Fibroblast of peridontal ligament (primary cell): Measurements from ENCODE around the gene AKAP9.
A peak's percentile ranks its signal among the peaks of the same experiment; 100 is the strongest.
"Not testable (repeated sequence)": the region's sequence is repeated elsewhere in the genome, so short reads cannot be mapped to it uniquely, and the experiment has no call there.

Source experiments
- DNase-seq: peaks from one replicate; pipeline ENCODE4 v3.0.0-alpha.2; 2010; ENCODE audit errors: extremely low read depth

AKAP9 gene

GRCh38 chr7:92064438-92065029, 123.9 kb downstream of the AKAP9 start:
- DNase-seq, result no peak

GRCh38 chr7:92071032-92071431, 130.4 kb downstream of the AKAP9 start:
- no peak for DNase-seq

- no peak for DNase-seq
These were observed 131.5 kb downstream of the AKAP9 start for GRCh38 chr7:92072121-92072520.

GRCh38 chr7:92072708-92073107, 132.0 kb downstream of the AKAP9 start:
- no peak for DNase-seq

GRCh38 chr7:92075455-92076158, 134.9 kb downstream of the AKAP9 start:
- DNase-seq, result no peak

GRCh38 chr7:92076509-92076908, 135.8 kb downstream of the AKAP9 start:
- no peak for DNase-seq

- DNase-seq, result not testable (repeated sequence)
These were observed 143.3 kb downstream of the AKAP9 start for GRCh38 chr7:92083922-92084321.

- no peak for DNase-seq
These were observed 147.6 kb downstream of the AKAP9 start for GRCh38 chr7:92088266-92088665.

- no peak for DNase-seq
These were observed 151.5 kb downstream of the AKAP9 start for GRCh38 chr7:92092210-92092609.

GRCh38 chr7:92095380-92095779, 154.7 kb downstream of the AKAP9 start:
- no peak for DNase-seq

- DNase-seq, result no peak
These were observed 159.9 kb downstream of the AKAP9 start for GRCh38 chr7:92100534-92100933.

GRCh38 chr7:92102862-92103261, 162.2 kb downstream of the AKAP9 start:
- DNase-seq, result peak; percentile 76

- no peak for DNase-seq
These were observed 168.2 kb downstream of the AKAP9 start for GRCh38 chr7:92108821-92109220.

- DNase-seq, result no peak
These were observed 170.2 kb downstream of the AKAP9 start for GRCh38 chr7:92110857-92111256.

- no peak for DNase-seq
These were observed 175.2 kb downstream of the AKAP9 start for GRCh38 chr7:92115821-92116220.

- DNase-seq, result no peak
These were observed 176.3 kb downstream of the AKAP9 start for GRCh38 chr7:92116949-92117348.

- DNase-seq, result no peak
These were observed 178.6 kb downstream of the AKAP9 start for GRCh38 chr7:92119213-92119759.

- peak; percentile 35 for DNase-seq
These were observed 181.0 kb downstream of the AKAP9 start for GRCh38 chr7:92121681-92122080.

- DNase-seq, result no peak
These were observed 190.4 kb downstream of the AKAP9 start for GRCh38 chr7:92131093-92131492.

GRCh38 chr7:92131764-92132330, 191.2 kb downstream of the AKAP9 start:
- peak; percentile 16 for DNase-seq

- DNase-seq, result peak; percentile 14
These were observed 192.6 kb downstream of the AKAP9 start for GRCh38 chr7:92133133-92133736.

- peak; percentile 55 for DNase-seq
These were observed 193.1 kb downstream of the AKAP9 start for GRCh38 chr7:92133737-92134270.
